NCI-H2081 (cell line): ENCODE measurements around the gene ADCY2.

Experiments
- DNase-seq, 2 experiments: peaks; one replicate each; lab custom pipeline; 2025; lab: John Stamatoyannopoulos, UW

Gene ADCY2

GRCh38 chr5:7597059-7597642 lies 201.2 kb downstream of the ADCY2 start:
- DNase-seq: no peak

- DNase-seq: no peak
Measured at GRCh38 chr5:7606840-7607465, 211.0 kb downstream of the ADCY2 start.

DNA sequence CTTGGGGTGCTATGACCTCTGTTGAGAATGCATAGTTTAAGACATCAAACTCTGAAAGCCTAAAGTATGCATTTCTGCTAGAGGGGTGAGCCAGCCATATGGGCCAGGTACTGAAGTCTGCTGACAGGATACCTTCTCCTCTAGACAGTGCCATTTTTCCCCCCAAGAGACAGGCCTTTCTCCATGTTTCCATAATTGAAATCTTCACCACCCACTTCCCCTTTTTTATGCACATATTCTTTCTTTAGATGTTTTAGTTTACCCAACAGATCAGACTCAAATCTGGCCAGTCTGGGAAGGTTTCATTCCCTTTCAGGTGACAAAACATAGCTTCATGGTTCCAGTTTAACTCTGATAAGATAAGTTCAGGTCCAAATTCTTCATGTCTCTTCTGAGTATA lies 212.8 kb downstream of the ADCY2 start:
- DNase-seq: no peak

DNA sequence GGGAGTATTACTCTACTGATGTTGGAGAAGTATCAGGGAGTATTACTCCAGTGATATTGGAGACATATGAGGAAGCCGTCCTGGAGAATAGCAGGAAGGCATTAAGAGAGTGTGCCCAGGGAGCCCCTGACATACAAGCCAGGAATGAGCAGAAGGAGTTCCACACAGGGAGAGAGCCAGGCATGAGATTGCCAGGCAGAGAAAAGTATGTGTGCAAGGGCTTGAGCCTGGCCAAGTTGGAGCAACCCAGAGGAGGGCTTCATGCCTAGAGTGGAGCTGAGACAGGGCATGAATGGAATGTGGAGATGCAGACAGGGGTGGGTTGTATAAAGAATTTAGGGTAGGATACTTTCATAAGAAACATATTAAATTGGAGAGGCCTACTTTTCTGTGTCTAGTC lies 213.8 kb downstream of the ADCY2 start:
- DNase-seq: no peak

GRCh38 chr5:7610531-7611177 lies 214.7 kb downstream of the ADCY2 start:
- no peak for DNase-seq

DNA sequence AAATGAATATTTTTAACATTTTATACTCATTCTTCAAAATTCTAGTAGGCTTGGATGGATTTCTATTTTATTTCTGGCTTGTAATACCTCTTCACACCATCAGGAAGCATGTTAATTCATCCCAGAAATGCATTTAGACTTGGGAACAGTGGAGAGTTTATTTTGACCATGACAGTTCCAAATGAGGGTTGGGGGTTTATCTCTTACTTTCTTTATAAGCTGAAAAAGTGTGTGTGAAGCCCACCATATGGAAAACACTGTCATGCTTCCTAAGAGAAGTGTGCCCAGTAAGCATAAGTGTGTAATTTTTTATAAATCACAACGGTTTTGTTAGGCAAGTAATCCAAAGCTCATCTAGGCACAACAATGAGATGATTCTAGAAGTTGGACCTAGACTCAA lies 215.6 kb downstream of the ADCY2 start:
- DNase-seq: no peak

- no peak for DNase-seq
Measured at GRCh38 chr5:7615566-7616061, 219.7 kb downstream of the ADCY2 start.

- DNase-seq: no peak
Measured at GRCh38 chr5:7616897-7617296, 221.0 kb downstream of the ADCY2 start.

GRCh38 chr5:7622498-7622897 lies 226.6 kb downstream of the ADCY2 start:
- DNase-seq: no peak

DNA sequence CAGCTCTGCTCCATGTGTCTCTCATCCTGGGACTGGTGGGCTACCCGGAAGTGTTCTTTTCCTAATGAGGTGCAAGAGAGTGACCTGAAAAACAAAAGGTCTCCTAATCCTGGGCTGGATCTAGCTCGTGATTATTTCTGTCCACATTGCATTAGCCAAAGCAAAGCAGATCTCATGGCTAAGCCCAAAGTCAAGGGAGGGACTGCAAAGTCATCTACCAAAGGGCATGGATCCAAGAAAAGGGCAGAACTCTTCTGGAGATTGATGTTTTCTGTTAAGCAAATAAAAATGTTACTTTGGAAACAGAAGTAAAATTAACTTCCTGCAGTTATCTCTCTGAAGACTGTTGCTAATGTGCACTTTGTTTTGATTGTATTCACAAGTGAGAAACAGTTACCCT lies 229.8 kb downstream of the ADCY2 start:
- DNase-seq: no peak

GRCh38 chr5:7628248-7628647 lies 232.3 kb downstream of the ADCY2 start:
- no peak for DNase-seq

DNA sequence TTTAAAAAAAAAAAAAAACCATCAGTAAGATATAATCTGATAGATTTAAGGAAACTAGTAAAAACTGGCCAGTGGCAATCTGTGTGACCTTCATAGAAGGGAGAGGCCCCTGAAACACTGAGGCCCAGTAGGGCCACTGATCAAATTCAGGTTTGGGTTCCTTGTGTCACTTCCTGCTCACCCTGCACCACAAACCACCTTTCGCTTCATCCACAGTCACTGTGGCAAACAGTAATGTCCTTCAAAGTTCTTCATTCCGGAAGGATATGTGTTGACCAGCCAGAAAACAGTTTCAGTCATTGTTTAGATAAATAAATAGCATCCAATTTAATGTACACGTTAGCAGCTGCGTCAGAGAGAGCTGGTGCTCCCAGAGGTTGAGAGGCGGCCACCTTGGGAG lies 232.9 kb downstream of the ADCY2 start:
- DNase-seq: no peak

DNA sequence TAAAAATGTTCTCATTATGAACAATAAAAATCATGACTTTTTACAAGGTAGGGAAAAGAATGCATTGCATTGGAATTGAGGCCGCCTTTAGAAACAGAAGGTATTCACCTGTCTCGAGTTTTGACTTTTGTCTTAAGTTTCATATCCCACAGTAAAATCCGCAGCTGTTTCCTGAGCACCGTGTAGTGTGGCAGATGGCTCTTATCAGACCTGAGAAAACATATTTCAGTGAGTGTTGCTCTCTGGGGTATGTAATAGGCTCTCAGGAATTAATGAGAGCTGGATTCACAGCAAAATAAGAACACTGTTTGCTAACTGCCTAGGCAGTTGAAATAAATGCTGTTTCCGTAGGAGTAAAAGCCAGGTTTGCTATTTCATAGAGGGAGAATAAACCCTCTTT lies 233.6 kb downstream of the ADCY2 start:
- DNase-seq: peak; percentile 30 to 73

DNA sequence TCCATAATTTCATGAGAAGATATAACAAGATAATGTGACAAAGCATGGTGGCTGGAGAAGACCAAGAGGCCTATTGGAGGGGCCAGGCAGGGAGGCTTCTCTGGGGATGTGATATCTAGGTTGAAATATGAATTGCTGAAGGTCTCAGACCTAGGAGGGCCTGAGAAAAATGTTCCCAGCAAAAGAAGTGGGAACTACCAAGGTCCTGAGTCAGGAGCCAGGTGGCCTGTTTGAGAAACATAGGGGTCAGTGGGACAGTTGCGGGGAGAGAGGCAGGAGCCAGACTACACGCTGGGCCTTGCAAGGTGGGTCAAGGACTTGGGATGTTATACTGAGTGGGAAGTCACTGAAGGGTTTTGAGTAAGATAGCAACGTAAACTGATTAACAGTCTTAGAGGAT lies 238.9 kb downstream of the ADCY2 start:
- no peak for DNase-seq

GRCh38 chr5:7638456-7638855 lies 242.5 kb downstream of the ADCY2 start:
- no peak for DNase-seq

- DNase-seq: no peak
Measured at GRCh38 chr5:7642029-7642428, 246.1 kb downstream of the ADCY2 start.

DNA sequence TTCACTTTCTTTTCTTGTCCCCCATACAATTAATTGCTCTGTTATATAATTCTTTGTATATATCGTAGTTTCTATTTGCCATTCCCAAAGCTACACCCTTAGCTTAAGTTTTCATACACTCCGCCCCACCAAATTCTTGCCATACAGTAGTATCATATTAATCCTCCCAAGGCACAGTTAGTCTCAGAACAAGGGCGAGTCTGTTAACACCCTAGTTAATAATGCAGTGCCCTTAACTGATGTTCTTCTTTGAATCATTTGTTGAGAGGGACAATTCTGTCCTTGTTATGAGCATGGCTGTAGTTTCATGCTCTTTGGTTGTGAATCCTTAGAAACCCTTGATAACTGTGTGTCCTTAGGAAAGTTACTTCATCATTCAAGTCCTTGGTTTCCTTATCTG lies 248.8 kb downstream of the ADCY2 start:
- no peak for DNase-seq

DNA sequence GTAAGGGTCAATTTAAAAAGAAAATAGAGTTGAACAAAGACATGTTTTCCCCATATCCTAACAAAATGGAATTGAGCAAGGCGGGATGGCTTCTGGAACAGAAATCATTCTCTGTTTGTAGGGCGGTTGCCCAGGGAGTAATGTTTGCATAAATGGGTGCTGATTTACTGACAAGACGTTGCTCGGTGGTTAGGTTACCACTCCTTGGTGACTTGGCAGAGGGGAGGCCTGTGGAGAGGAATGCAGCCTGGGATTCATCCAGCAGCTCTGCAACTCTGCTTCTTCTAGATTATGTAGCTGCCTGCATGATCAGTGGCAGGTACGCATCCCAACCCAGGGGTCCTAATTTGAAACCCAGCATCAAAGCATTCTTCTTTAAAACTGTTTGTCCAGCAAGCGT lies 254.8 kb downstream of the ADCY2 start:
- DNase-seq: no peak

- DNase-seq: no peak
Measured at GRCh38 chr5:7653046-7653445, 257.1 kb downstream of the ADCY2 start.

GRCh38 chr5:7657153-7657552 lies 261.2 kb downstream of the ADCY2 start:
- DNase-seq: no peak

GRCh38 chr5:7659420-7659819 lies 263.5 kb downstream of the ADCY2 start:
- DNase-seq: no peak

DNA sequence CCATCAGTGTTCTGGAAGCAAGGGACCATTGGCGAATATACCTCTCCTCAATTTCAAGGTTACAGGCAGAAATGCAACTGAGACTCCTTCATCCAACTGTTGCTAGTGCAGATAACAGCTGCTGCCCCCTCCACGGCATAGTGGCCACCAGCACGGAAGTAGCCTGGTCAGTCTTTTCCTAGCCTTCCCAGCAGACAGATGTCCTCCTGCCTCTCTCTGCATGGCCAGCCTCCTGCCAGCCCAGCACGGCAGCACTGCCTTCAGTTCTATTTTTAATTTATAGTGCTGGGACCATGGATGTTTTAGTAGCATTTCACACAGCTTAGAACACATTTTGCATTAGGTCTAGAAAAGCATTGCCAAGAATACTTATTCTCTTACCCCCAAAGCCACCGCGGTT lies 266.4 kb downstream of the ADCY2 start:
- DNase-seq: no peak

- no peak for DNase-seq
Measured at GRCh38 chr5:7663808-7664207, 267.9 kb downstream of the ADCY2 start.

- no peak for DNase-seq
Measured at GRCh38 chr5:7664208-7664607, 268.3 kb downstream of the ADCY2 start.
